HS-5 (cell line): Measurements from ENCODE around the gene GPR161.

Source experiments
- DNase-seq: peaks from one replicate; pipeline ENCODE4 v3.0.0-alpha.2; 2012; ENCODE audit warnings: low read depth

The GPR161 gene

GRCh38 chr1:168110896-168111545 is 25.7 kb downstream of the GPR161 start:
- DNase-seq, result no peak

GRCh38 chr1:168106274-168106673 is 30.5 kb downstream of the GPR161 start:
- DNase-seq, result no peak

DNA sequence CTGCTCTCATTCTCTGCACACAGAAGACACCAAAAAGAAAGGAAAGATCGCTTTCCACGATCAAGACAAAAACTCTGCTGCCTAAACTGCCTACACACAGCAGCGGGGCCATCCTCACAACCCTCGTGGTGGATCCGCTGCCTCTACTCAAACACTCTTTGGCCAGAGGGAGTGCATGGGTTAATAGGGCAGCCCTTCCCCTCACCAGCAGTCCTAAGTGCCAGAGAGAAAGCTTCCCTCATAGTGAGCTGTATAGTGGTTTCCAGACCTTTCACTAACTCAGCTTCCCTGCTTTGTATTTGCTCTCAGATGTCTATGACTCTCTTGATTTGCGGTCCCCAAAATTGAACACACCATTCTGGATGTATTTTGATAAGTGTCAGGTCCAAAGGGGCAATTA is 30.9 kb downstream of the GPR161 start:
- no peak for DNase-seq

DNA sequence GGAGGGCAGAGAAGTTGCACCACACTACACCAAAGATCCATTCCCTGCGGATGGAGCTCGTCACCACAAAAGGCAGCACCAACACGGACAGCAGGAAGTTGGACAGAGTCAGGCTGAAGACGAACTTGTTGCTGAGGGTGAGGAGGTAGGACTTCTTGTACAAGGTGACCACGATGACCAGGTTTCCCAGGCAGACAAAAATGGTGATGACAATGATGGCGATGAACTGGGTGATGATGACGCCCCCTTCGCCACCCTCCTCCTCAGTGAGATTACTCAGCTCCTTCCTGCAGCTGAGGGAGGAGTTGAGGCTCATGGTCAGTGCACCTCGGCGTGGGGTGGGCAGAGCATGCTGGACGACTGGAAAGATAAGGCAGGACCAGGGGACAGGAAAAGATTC is 32.2 kb downstream of the GPR161 start:
- no peak for DNase-seq

GRCh38 chr1:168102487-168102886 is 34.2 kb downstream of the GPR161 start:
- DNase-seq, result no peak

DNA sequence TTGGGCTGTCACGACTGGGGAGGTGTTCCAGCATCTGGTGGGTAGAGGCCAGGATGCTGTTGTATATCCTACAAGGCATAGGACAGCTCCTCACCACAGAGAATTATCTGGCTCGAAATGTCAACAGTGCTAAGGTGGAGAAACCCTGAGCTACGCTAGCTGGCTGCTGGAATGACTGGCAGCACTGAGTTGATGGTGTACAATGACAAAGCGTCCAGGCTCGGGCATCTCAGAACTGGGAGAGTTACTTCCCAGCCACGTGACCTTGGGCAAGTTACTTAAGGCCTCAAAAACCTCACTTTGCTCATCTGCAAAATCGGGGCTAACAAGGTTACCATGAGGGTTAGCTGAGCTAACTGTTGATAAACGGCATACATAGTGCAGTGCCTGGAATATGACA is 35.4 kb downstream of the GPR161 start:
- no peak for DNase-seq

GRCh38 chr1:168100315-168101002 is 36.3 kb downstream of the GPR161 start:
- DNase-seq, result no peak

- DNase-seq, result no peak
Measured at GRCh38 chr1:168099337-168099801, 37.4 kb downstream of the GPR161 start.

GRCh38 chr1:168098534-168099320 is 38.0 kb downstream of the GPR161 start:
- DNase-seq, result no peak

DNA sequence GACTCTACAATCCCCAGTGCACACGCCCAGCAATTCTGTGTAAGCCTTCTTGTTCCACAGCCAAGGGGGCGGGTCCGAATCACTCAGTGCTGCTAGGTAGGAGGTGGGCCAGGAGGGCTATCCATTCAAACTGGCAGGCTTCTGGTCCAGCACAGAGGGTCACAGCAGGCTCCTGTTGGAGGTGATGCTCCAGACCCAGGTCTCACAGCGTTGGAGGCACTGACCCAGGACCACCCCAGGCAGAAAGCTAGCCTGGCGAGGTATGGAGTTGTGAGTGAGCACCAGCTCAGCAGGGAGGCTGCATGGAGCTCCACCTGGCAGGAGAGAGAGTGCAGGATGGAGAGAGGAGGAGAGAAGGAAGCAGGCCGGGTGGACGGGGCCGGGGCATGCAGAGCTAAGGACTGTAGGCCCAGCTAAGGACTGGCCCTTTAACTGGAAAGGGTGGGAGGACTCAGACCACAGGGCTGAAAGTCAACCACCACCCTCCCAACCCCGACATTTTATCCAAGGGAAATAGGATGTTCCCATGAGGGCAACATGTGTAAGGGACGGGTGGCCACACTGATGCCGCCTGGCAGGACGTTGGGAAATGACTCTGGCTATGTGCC is 38.7 kb downstream of the GPR161 start:
- no peak for DNase-seq

DNA sequence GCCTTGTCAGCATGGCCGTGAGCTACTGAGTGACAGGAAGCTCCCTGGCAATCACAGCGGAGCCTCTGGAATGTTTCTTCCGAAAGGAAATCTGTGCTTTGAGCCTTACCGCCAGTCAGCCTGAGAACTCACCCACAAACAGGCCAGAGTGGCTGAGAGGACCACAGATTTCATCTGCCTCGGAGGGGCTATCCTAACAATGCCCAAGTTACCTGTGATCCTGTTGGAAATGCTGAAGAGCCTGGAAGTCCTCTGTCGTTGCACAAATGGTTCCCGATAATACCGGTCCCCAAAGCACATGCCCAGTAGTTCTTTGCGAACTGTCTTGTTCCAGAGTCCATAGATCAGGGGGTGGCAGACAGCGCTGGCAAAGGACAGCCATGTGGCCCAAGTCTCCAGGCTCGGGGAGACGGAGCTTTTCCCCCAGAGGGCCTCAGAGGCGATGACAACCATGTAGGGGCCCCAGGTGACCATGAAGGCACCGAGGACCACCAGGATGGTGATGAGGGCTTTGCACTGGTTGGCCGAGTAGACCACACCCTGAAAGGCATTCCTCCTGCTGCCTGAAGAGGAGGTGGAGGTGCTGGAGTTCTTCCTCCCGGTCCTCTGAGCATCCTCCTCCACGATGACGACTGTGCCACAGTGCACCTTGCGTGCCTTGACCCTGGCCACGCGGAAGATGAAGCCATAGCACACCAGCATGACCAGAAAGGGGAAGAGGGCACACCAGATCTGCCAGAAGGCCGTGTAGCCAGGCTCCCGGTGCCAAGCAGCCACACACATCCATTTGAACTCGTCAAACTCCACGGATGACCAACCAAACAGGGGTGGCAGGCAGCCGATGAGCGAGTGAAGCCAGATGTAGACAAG is 40.2 kb downstream of the GPR161 start:
- no peak for DNase-seq

DNA sequence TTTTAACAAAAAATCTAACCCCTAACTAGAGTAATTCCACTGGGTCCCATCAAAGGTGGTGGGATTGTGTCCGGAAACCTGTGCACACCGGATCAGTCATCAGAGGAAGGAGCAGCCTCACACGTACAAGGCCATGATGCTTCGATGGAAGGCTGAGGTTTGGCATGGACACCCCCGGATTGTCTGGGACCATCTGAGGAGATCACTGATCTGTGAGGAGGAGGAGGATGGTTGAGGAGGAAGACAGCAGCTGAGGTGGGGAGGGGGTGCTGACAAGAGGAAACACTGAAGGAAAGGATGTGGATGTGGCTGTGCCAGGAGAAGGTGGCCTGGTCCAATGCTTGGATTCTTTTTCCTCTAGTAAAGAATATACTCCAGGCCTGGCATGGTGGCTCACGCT is 41.3 kb downstream of the GPR161 start:
- no peak for DNase-seq

GRCh38 chr1:168093616-168094015 is 43.1 kb downstream of the GPR161 start:
- DNase-seq, result no peak

DNA sequence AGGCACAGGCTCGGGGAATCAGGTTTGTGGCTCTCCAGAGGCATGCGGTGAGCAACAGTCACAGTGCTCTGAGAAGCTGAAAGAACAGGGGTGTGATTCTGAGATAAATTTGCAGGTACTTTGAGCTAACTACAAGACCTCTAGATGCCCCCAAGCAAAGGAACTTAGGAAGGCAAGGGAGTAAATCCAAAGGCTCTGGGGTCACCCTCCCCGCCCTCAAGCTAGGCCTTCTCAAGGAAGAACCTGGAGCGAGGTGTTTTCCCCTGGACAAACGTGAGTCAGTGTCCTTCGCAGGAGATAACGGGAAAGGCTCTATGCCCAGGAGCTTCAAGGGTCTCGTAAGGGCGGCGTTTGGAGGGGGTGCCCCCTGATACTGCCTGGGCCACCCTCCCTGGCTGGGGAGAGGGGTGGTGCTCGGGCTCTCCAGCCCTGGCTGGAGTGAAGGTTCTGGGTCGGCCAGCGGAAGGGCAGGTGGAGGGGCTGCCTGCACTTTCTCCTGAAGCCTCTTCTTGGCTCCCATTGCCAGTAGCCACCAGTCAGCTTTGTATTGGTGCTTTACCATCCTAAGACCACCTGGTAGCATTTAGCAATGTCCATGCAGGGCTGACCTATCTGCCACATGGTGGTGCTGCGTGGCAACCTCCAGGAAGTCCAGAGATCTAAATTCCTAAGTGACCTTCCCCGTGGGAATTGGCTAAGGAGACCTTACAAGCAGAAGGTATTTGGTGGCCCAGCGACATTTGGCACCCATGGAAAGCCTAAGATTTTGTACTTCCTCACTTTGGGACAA is 44.0 kb downstream of the GPR161 start:
- no peak for DNase-seq

DNA sequence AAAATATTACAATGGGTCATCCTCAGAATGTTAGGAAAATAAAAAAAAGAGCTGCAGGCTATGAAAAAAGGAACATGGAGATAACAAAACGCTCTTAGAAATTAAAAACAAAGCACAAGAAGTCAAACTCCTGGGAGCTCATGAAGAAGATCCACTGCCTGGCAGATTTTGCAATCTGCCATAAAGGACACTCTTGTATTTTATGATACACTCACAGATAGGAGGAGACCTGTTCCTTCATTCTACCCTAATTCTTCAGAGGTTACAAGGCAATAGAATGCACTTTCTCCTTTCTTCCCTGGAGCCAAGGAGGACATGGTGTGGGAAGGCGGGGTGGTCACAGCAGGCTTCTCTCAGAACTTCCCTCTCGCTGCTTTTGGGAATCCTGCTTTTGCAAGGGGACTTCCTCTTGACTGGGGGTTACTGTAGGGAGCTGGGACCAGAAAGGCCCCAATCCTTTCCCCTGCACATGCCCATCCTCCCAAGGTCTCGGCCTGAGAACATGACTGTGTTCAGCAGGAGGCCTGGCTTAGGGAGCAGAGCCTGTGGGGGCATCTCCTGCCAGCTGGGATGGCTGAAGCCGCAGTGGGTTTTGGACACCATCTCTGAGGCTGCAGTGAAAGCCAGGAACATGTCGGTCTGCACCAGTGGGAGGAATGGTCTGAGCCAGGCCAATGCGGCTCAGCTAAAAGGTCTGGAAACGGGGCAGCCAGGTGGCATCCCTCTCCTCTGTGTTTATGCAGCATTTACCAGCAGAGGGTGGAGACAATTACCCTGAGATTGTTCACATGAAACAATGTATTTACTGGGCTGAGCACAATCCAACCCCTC is 44.8 kb downstream of the GPR161 start:
- DNase-seq, result no peak

DNA sequence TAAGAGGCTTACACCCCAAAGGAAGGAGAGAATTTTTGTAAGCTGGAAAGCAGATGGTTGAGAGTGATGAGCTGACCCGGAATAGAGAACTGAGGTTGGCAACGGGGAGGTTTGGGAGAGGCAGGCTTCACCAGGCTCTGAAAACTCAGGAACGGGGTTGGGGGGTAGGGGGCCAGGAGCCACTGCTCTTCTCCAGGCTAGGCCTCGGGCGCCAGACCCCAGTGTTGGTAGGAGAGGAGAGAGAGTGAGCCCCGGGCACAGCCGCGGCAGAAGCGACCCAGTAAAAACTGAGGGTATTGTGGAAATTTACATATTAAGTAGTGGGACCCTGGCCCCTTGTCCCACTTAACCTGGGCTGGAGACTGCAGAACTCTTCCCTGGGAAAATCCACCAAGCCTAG is 45.7 kb downstream of the GPR161 start:
- DNase-seq, result no peak

GRCh38 chr1:168090395-168090794 is 46.3 kb downstream of the GPR161 start:
- no peak for DNase-seq

GRCh38 chr1:168089979-168090337 is 46.8 kb downstream of the GPR161 start:
- no peak for DNase-seq

DNA sequence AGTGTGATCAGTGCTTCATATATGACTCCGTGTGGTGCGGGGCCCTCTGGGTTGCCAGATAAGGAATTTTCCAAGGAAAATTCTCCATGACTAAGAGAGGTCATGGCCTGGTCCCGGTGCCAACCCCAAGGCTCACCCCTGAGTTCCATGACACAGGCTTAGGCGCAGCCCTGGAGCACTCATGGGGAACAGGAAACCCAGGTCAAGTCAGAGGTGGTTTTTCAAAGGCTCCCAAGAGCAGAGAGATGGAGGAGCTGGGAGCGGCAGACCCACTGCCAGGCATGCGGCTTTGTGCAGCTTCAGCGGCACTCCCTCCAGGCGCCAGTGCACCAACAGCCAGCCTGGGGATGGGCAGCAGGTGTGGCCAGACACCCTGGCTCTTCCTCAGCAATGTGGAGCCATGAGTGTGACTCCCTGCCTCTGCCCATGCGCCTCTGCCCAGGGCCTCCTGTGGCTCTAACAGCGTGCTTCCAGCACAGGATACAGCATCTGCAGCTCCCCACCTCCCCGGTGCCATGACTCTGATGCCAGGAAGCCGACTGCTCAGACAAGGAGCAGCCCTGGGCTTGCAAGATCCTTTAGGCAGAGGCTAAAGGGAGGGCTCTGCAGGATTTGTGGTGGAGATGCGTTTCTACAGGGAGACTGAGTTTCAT is 47.3 kb downstream of the GPR161 start:
- DNase-seq, result no peak
